Stimulated activated CD8-positive, alpha-beta memory T cell treated with anti-CD3 and anti-CD28 coated beads, Interleukin-2, amount 100 ng/mL, for 48 hours (primary cell): ENCODE data around the gene ANKRD31.
A peak's percentile ranks its signal among the peaks of the same experiment; 100 is the strongest.
"Not testable (repeated sequence)": the region's sequence is repeated elsewhere in the genome, so short reads cannot be mapped to it uniquely, and the experiment has no call there.

Experiments used
- DNase-seq, 2 donors: peaks; one replicate each; pipeline ENCODE4 v3.0.0-alpha.2; 2020; ENCODE audit warnings: low read depth in 2 of 2

The ANKRD31 gene, protein sequence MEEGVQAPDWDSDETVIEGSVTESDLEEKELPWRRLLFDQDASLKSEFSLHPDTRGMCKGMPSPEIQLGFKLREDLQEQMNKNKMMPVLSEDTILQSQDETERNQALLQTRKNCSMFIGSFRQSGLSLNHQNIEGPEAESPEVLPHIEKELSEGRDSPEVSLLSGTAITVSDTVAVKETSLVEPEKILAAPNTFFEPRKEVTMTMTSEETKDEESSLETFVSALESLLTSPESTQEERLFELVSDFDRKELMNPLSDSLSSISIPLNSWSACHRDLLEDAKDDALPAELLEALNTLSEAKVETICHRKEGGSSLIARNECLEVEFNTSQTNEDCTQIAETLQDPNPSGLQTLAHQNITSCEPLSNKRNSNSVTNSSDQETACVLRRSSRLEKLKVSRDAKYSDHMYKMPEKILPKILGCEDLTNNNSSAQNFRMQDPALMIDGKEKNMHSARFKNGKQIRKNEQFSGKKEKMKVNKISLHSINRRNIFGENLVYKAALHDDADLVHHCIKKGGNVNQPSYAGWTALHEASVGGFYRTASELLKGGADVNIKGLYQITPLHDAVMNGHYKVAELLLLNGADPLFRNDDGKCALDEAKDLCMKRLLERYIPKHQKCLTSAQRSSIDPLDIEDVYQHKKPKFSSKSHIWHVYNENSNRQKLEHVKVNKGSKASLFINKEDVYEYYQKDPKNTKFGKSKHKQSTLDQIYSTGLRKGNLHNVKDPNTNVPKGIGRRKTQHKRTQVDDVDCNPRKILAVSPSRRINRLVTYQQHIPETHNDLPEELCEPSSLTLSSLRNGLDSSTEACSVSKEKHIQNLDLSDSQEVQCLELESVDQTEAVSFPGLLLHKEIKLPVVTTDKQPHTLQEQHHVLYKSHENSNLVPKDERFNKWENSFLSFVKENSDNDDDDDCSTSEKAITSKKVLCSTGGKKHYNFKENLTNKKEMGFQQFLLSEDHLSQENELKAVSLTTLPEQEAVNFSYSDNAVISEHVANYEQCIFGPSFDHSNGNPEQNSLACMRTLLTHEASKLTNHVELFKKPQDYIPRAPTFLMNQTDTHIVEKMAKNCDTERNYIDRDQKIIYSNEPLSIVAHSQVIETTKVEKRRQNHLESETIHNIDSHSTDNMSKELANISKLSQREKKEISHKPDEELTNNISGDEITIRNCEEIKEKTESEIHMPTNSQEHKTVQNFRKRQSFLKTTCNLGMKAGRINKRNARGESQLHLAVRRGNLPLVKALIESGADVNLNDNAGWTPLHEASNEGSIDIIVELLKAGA (N-terminal part only)

GRCh38 chr5:75236322-75237316, at the start of gene ANKRD31:
TSS of gene ANKRD31 (minus strand) at chr5:75236878. CDS start at chr5:75236686, 192 bp downstream.
- peak; percentile 80 to 88 for DNase-seq

DNA sequence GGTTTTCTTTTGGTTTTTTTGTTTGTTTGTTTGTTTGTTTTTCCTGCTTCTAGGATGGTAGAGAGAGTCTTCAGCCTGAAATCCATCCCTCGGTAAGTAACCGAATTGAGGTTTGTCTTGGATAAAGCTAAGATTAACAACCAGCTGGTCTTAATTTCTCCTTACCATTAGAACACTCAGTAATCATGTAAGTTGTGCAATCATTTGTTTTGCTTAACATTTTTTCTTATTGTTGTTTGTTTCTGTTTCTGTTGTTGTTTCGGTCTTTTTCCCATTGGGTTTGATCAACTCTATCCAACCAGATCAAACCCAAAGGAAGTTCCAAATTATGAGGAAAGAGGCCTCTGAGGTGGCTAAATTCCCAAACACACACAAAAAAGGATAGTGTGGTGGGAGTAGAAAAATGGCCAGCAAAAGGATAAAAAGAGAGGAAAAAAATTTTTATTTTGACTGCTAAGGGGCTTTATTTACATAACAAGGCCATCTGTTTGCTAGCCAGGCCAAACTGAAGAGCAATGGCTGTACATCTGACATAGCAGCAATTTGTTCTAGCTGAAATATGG, 49.6 kb upstream of the ANKRD31 start:
- DNase-seq: no peak

- no peak for DNase-seq
Measured at GRCh38 chr5:75282581-75282980, 45.9 kb upstream of the ANKRD31 start.

DNA sequence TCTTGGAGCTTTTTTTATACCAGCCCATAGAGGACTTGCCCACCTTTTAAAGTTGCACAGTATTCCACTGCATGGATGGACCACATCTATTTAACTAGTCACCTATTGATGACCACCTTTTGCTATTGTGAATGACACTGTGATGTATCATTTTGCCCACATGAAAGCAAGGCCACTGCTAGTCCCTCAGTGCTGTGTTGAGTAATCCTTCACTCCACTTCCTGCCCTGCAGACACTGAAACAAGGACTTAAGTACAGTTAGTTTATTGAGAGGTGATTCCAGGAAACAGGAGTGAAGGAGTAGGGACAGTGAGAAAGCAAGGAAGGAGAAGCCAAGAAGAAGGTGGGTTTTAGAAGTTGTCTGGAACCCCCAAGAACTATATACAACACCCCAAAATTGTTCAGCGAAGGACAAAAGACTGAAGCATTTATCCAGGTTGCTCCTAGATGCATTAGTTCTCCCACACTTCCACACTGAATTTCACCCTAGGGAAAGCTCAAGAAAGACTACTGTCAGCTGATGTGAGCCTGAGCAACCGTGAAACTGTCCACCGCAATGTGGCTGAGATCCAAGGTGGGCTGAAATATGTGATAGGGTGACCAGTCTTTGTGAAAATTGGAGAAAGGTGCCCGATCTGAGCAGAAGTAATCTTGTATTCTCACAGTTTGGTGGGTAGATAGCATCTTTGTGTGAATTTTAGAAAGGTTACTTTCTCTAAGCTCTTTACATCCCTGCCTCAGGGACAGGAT, 45.2 kb upstream of the ANKRD31 start:
- DNase-seq: no peak

- no peak for DNase-seq
Measured at GRCh38 chr5:75279321-75279720, 42.6 kb upstream of the ANKRD31 start.

- no peak for DNase-seq
Measured at GRCh38 chr5:75277463-75277862, 40.8 kb upstream of the ANKRD31 start.

GRCh38 chr5:75275756-75276155, 39.1 kb upstream of the ANKRD31 start:
- no peak for DNase-seq

DNA sequence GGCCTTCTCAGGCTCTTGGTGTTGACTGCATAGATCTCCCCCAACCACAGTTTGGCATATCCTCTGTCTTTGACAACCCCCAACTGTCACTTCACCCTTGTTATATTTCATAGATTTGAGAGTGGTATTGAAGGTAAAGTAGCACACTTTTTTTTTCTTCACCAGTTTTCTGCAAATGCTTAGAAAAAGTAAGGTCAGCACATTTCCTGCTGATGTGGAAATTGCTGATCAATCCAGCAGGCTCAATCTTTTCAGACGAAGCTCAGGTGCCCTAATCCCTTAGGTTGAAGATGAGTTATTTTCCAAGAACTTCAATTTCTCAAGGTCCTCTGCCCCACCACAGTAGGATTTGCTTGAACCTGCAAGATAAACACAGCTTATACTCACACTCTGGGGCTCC, 38.5 kb upstream of the ANKRD31 start:
- DNase-seq: no peak

DNA sequence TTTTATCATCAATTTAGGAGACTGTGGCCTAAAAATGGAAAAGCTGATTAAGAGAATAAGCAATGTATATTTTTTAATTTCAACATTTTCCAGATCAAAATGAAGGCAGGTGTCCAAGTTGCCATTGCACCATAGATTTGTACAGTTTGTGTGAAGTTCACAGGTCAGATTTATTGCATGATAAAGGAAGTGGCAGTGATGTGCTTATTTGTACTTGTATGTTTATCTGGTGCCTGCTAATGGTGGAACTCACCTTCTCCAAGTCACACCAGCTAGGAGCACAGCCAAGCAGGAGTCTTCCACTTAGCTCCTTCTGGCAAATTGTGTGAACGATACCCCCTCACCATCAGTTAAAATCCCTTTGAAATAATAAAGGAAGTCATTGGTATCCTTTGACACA, 37.8 kb upstream of the ANKRD31 start:
- no peak for DNase-seq

DNA sequence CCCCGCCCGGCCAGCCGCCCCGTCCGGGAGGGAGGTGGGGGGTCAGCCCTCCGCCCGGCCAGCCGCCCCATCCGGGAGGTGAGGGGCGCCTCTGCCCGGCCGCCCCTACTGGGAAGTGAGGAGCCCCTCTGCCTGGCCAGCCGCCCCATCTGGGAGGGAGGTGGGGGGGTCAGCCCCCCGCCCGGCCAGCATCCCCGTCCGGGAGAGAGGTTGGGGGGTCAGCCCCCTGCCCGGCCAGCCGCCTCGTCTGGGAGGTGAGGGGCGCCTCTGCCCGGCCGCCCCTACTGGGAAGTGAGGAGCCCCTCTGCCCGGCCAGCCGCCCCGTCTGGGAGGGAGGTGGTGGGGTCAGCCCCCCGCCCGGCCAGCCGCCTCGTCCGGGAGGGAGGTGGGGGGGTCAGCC, 33.9 kb upstream of the ANKRD31 start:
- DNase-seq: not testable (repeated sequence)

DNA sequence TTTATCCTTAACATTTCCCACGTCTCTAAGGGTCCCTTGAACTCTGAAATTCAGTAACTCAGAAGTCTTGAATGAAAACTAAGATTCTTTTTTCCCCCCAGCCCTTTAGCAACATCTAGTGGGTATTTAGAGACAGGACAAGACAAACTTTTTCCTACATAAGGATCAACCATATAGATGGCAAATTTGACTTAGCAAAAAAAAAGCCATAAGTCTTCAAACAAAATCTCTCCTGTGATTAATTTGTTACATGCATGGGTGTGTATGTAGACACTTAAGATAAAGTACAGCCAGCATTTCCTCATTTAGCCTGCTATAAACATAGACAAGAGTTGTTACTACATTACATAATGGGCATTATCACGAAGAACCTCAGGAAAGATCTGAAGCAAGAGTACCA, 29.1 kb upstream of the ANKRD31 start:
- DNase-seq: no peak

GRCh38 chr5:75262271-75262670, 25.6 kb upstream of the ANKRD31 start:
- DNase-seq: no peak

GRCh38 chr5:75260708-75261107, 24.0 kb upstream of the ANKRD31 start:
- no peak for DNase-seq

DNA sequence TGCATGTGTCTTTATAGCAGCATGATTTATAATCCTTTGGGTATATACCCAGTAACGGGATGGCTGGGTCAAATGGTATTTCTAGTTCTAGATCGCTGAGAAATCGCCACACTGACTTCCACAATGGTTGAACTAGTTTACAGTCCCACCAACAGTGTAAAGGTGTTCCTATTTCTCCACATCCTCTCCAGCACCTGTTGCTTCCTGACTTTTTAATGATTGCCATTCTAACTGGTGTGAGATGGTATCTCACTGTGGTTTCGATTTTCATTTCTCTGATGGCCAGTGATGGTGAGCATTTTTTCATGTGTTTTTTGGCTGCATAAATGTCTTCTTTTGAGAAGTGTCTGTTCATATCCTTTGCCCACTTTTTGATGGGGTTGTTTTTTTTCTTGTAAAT, 13.8 kb upstream of the ANKRD31 start:
- not testable (repeated sequence) for DNase-seq

GRCh38 chr5:75245023-75245422, 8.3 kb upstream of the ANKRD31 start:
- DNase-seq: no peak

GRCh38 chr5:75243510-75243909, 6.8 kb upstream of the ANKRD31 start:
- DNase-seq: no peak

DNA sequence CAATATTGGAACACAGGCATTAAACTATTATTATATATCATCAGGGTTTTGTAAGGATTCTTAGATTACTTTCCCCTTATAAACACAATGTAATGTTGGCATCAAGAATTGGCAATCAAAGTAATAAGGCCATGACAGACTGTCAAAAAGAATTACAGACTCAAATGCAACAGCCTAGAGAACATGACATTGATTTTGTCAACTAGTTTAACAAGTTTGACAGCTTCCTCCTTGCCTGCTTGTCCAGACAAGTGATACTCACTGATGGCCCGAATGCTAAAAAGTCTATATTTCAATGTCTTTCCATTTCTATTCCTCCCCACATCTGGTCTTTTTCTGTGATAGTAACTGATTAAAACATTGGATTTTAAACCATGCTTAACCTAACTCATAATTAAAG, 6.4 kb upstream of the ANKRD31 start:
- DNase-seq: no peak

DNA sequence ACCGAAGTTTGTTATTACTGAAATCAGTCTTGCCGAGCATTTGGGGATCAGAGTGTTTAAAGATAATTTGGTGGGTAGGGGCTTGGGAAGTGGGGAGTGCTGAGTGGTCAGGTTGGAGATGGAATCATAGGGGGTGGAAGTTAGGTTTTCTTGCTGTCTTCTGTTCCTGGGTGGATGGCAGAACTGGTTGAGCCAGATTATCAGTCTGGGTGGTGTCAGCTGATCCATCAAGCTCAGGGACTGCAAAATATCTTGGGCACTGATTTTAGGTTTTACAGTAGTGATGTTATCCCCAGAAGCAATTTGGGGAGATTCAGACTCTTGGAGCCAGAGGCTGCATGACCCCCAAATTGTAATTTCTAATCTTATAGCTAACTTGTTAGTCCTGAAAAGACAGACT, 5.4 kb upstream of the ANKRD31 start:
- DNase-seq: no peak

DNA sequence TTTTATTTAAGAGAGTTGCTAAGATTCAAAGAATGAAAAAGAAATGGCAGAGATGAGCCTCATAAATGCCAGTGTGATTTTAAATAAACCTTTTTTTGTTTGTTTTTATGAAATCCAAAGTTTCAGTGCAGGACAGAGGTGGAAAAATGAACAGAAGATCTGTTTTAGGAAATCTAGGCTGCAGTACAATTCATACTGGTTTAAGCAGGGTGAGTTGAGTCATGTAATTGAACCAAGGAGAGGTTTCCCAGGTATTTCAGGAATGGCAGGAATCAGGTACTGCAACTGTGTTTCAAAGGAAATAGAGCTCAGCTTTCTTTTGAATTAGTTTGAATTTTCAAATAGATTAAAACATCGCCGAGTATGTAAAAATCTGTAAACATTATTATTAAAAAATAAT, 3.0 kb upstream of the ANKRD31 start:
- DNase-seq: no peak

GRCh38 chr5:75235711-75236110, 967 bp downstream of the ANKRD31 start:
- DNase-seq: no peak
